Raji (cell line): Measurements from ENCODE around the gene TMEM115.

Experiments
- POLR2A ChIP-seq: IDR thresholded peaks from 2 replicates; pipeline ENCODE4 v1.6.1; 2011; ENCODE audit warnings: low read depth, low read length, control low read depth; ENCODE audit not compliant: insufficient read depth

Gene TMEM115

DNA sequence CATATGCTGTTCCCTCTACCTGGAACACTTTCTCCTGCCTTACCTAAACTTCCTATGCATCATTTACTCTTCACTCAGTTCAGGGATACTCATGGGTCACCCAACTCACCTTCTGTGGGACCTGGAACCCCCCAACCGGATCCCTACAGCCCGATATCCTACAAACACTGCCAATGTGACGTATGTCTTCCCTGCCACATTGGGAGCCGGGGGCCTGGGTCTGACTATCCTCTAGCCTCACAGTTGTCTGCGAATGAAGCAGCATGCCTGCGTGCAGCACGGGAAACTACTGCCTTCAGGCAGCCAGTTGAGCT lies 9.2 kb downstream of the TMEM115 start:
- no peak for TF ChIP-seq POLR2A

GRCh38 chr3:50347187-50347813 lies 12.0 kb downstream of the TMEM115 start:
- TF ChIP-seq POLR2A = no peak

GRCh38 chr3:50345586-50346234 lies 13.6 kb downstream of the TMEM115 start, which contains the start of gene ZMYND10:
Gene ZMYND10 (minus strand): TSS chr3:50345732. CDS start chr3:50345579, 153 bp downstream.
- 0 out of 2 replicates have a peak, but pooled peaks have one; percentile 10 for TF ChIP-seq POLR2A

DNA sequence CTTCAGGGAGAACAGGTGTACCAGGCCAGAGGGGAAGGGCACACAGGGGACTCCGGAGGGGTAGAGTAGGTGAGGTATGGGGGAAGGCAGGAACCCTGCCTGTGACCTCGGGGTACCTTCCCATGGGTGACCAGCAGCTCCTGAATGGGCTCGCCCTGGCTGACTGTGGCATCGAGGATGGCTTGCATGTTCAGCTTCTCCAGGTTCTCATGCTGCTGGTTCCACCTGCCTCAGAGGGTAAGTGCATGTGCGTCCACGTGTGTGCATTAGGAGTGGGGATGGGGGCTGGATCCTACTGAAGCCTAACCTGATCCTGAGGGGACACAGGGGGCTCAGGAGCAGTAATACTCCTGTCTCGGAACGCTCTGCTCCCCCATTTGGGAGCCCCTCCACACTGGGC lies 14.3 kb downstream of the TMEM115 start:
- TF ChIP-seq POLR2A = no peak

DNA sequence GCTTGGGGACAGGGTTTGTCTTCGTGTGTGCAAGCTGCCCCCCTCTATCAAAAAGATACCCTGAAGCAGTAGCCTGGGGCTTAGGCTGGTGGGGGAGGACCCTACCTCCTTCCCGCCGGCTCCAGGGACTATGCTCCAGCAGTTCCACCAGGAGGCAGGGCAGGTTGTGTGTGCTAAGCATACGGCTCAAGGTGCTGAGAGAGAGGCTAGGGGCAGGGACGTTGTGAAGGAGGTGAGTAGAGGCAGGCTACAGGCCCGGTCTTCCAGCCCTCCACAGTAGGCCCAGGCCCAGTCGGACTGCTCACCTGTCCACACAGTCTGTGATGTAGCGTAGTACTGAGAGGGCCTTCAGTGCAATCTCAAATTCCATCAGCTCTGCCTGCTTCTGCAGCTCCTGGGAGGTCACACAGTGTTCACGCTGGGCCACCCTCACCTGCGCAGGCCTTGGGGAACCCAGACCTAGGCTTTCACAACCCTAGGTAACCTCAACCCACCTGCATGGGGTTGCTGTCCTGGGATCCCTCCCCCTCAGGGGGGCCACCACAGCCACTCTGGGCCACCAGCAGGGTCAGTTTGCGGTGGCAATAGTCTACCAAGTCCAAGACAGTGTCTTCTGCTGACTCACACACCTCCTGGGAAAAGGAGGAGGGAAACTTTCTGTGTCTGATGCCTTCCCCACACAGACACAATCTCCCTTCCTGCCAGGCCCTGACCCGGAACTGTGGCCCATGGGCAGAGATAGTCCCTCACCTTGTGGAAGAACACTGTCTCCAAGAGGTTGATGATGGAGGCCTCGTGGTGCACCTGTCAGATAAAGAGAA lies 16.3 kb downstream of the TMEM115 start:
- TF ChIP-seq POLR2A = no peak

GRCh38 chr3:50341996-50342650 lies 17.2 kb downstream of the TMEM115 start:
- no peak for TF ChIP-seq POLR2A

GRCh38 chr3:50341537-50341936 lies 17.8 kb downstream of the TMEM115 start:
- no peak for TF ChIP-seq POLR2A

- TF ChIP-seq POLR2A = 0 out of 2 replicates have a peak, but pooled peaks have one; percentile 27
Measured at GRCh38 chr3:50340448-50341329, 18.6 kb downstream of the TMEM115 start, which contains the start of gene RASSF1. Gene RASSF1 (minus strand): TSS chr3:50340836. CDS start chr3:50340805, 31 bp downstream.

- no peak for TF ChIP-seq POLR2A
Measured at GRCh38 chr3:50340147-50340447, 19.2 kb downstream of the TMEM115 start.

DNA sequence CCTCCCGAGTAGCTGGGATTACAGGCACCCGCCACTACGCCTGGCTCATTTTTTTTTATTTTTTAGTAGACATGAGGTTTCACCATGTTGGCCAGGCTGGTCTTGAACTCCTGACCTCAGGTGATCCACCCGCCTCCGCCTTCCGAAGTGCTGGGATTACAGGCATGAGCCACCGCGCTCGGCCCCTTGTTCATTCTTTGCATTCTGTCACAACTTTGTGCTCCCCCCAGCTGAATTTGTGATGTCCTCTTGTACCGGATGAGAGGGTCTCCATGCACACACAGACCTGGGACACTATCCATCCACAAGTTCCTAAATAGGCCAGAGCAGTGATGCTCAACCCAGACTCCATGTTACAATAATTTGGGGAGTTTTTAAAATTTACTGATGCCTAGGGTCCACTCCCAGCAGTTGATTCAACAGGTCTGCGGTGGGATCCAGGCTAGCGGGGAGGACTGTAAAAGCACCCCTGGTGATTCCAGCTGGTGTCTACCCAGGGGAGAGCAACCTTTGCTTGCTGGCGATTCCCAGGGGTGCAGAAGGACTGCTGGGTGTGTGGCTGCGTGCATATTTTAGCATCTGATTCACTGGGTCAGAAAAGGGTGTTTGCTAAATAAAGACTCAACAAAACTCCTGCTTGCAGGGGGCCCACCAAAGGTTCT lies 19.7 kb downstream of the TMEM115 start:
- no peak for TF ChIP-seq POLR2A

- TF ChIP-seq POLR2A = no peak
Measured at GRCh38 chr3:50338965-50339364, 20.4 kb downstream of the TMEM115 start.

GRCh38 chr3:50337175-50337861 lies 22.0 kb downstream of the TMEM115 start:
- peak; percentile 83 for TF ChIP-seq POLR2A

DNA sequence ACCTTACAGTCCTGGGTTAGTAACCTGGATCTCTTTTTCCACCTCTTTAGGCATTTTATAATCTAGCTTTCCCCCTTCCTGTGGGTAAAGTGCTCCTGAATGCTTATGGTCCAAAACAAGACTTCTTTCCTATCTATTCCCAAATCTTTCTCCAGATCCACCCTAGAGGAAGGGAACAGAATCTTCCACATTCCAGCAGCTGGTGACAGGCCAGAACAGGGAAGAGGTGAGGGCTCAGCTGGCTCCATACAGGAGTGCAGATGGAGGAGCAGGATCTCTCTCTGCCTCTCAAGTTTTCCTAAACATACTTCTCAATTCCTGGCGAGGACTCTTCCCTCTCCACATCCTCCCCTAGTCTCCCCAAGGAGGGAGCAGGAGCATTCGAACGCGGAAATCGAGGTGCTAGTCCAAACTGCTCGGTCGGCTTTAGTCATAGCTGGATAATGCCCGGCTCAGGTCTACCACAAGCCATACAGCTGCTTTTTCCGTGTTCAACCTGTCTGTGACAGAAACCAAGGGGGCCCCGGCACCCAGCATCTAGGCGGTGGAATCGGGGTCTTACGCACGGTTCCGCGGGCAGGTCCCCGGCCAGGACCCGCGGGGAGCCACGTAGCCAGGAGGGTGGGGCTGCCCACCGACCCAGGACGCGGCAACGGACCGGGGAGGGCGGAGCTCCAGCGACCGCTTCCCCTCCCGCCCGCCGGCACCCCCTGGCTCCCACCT lies 22.7 kb downstream of the TMEM115 start:
- TF ChIP-seq POLR2A = no peak
